Endometrium (tissue), 2 donors: ENCODE results near the gene HBG2.
A peak's percentile ranks its signal among the peaks of the same experiment; 100 is the strongest.
"Not testable (repeated sequence)": the region's sequence is repeated elsewhere in the genome, so short reads cannot be mapped to it uniquely, and the experiment has no call there.

Experiments used
- FAIRE-seq: peaks from 2 replicates; lab custom pipeline; 2012; peaks lifted over from hg19 to GRCh38; lab: Jason Lieb, UNC
- donor health status: control.
- donor health status: control.

Gene HBG2

GRCh38 chr11:5281596-5281995, 27.0 kb upstream of the HBG2 start:
- no peak for FAIRE-seq

GRCh38 chr11:5280582-5281102, 26.1 kb upstream of the HBG2 start:
- no peak for FAIRE-seq

- FAIRE-seq = no peak
Observed at GRCh38 chr11:5279471-5280090, 25.0 kb upstream of the HBG2 start.

- no peak for FAIRE-seq
Observed at GRCh38 chr11:5277807-5278382, 23.3 kb upstream of the HBG2 start.

- no peak for FAIRE-seq
Observed at GRCh38 chr11:5276697-5277096, 22.1 kb upstream of the HBG2 start.

- FAIRE-seq = no peak
Observed at GRCh38 chr11:5275369-5276110, 21.0 kb upstream of the HBG2 start.

GRCh38 chr11:5274395-5274794, 19.8 kb upstream of the HBG2 start:
- FAIRE-seq = no peak

- FAIRE-seq = no peak
Observed at GRCh38 chr11:5272395-5273017, 17.9 kb upstream of the HBG2 start.

- no peak for FAIRE-seq
Observed at GRCh38 chr11:5269715-5270147, 15.2 kb upstream of the HBG2 start, which contains the start of gene HBE1. Gene HBE1 (minus strand): TSS chr11:5269945. CDS start chr11:5269890, 55 bp downstream.

GRCh38 chr11:5267033-5267563, 12.5 kb upstream of the HBG2 start:
- no peak for FAIRE-seq

GRCh38 chr11:5266609-5267008, 12.0 kb upstream of the HBG2 start:
- FAIRE-seq = no peak

- FAIRE-seq = no peak
Observed at GRCh38 chr11:5265832-5266231, 11.3 kb upstream of the HBG2 start.

GRCh38 chr11:5258543-5259262, 4.1 kb upstream of the HBG2 start:
- FAIRE-seq = no peak

GRCh38 chr11:5257296-5257695, 2.7 kb upstream of the HBG2 start:
- no peak for FAIRE-seq

GRCh38 chr11:5254023-5254422, 558 bp downstream of the HBG2 start:
- not testable (repeated sequence) for FAIRE-seq

- FAIRE-seq = not testable (repeated sequence)
Observed at GRCh38 chr11:5253440-5253839, 1.1 kb downstream of the HBG2 start.

- FAIRE-seq = peak; percentile 37
Observed at GRCh38 chr11:5252919-5253265, 1.7 kb downstream of the HBG2 start.

GRCh38 chr11:5252192-5252918, 2.2 kb downstream of the HBG2 start:
- no peak for FAIRE-seq

GRCh38 chr11:5251746-5252145, 2.8 kb downstream of the HBG2 start:
- FAIRE-seq = no peak

- no peak for FAIRE-seq
Observed at GRCh38 chr11:5250543-5251204, 3.9 kb downstream of the HBG2 start.
